HG02885 (cell line): ENCODE data around the gene KRTAP10-3.
"Not testable (repeated sequence)": the region's sequence is repeated elsewhere in the genome, so short reads cannot be mapped to it uniquely, and the experiment has no call there.

Experiments
- ATAC-seq: cut with Tn5 transposase; IDR thresholded peaks from one replicate; pipeline ENCODE4 v1.9.1; 2021; ENCODE audit warnings: mild to moderate bottlenecking; ENCODE audit not compliant: unreplicated experiment, poor library complexity

Gene KRTAP10-3

GRCh38 chr21:44572959-44573583 is 14.5 kb upstream of the KRTAP10-3 start:
- ATAC-seq = no peak

DNA sequence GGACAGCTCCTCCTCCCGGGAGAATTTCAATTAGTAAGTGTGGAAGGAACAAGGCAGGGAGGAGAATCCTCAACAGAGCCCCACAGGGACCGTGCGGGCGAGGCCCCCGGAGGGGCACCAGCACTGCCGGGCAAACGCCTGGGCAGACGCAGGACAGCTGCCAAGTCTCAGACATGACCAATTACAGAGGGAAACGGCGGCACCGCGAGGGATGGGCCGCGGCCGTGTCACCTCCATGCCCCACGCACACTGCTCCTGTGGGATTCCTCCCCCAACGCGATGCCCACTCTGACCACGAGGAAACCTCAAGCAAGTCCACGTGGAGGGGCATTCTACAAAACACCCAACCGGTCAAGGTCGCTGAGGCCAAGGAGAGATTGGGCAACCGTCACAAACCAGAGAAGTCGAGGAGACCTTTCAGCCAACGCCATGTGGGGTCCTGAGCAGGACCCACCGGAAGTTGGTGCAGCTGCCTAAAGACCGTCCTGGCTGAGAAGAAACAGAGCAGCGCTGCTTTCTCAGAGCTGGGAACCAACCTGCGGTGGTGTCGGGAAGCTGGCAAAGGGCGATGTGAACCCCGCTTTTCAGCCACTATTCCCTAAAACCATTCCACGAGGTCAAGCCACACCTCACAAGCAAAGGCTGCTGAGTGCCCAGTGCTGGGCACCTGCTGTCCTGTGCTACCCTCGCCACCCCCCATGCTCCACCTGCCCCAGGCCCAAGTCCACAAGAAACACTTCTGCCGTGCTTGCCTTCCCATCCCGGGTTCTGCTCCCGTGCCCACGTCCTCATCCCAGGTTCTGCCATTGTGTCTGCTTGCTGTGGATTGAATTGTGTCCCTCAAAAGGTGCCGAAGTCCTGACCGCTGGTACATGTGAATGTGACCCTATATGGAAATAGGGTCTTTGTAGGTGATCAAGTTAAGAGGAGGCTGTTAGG is 13.5 kb upstream of the KRTAP10-3 start:
- no peak for ATAC-seq

GRCh38 chr21:44571296-44571695 is 12.7 kb upstream of the KRTAP10-3 start:
- no peak for ATAC-seq

GRCh38 chr21:44569861-44570517 is 11.4 kb upstream of the KRTAP10-3 start:
- no peak for ATAC-seq

- ATAC-seq = no peak
Measured at GRCh38 chr21:44568667-44569556, 10.3 kb upstream of the KRTAP10-3 start.

- ATAC-seq = no peak
Measured at GRCh38 chr21:44568261-44568660, 9.7 kb upstream of the KRTAP10-3 start.

DNA sequence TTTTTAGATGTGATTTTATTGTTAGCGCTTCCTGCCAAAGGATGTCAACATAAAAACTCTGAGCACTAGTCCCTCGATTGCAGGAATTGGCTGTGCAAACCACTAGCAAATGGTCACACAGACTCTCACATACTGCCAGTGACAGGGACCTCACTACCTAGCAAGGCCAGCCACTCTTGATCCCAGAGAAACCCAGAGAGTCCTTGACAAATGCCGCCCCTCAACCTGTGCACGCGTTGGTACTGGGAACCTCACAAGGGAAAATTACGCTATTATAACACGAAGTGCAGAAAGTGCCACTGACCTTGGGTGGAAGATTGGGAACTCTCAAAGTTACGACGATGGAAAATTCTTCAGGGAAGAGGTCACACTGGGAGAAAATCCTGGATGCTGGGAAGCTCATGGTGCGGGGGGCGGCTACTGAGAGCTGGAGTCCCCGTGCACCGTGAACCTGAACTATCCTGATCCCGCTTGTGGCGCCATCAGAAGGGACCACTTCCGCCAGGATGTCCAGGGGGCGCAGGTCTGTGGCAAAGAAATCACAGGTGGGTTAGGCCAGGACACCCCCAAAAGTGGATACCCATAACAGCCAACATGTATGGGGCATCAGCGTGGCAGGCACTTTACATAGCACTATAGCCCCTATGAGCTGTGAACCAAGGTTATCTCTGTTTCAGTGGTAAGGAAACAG is 9.0 kb upstream of the KRTAP10-3 start:
- ATAC-seq = no peak

DNA sequence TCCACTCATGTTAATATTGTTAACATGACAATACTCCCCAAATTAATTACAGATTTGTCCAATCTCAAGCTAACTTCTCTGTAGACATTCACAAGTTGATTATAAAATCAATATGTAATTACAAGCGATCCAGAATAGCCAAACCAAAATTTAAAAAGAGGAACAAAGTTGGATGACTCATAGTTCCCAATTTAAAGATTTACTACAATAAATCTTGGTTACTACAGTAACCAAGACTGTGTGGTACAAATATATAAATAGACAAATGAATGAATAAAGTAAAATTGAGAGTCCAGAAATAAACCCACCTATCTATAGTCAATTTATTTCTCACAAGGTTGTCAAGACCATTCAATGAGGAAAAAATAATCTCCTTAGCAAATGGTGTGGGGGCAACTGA is 7.8 kb upstream of the KRTAP10-3 start:
- no peak for ATAC-seq

DNA sequence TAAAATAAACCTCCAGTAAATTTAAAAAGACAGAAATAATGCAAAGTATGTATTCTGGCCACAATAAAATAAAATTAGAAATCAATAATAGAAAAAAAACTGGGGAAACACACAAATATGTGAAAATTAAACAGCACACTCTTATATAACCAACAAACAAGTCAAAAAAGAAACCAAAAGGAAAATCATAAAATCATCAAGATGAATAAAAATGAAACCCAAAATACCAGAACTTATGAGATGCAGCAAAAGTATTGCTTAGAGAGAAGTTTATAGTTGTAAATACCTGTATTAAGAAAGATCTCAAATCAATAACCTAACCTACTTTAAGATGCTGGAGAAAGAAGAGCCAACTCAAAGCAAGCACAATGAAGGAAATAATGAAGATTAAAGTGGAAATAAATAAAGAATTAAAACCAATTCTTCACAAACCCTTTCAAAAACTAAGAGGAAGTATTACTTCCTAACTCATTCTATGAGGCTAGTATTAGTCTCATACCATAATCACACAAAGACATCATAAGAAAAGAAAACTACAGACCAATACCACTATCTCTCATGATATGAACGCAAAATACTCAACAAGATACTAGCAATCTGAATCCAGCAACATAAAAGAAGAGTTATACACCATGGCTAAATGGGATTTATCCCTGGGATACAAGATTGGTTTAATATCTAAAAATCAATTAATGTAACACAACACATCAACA is 6.4 kb upstream of the KRTAP10-3 start:
- no peak for ATAC-seq

- ATAC-seq = no peak
Measured at GRCh38 chr21:44564099-44564498, 5.5 kb upstream of the KRTAP10-3 start.

DNA sequence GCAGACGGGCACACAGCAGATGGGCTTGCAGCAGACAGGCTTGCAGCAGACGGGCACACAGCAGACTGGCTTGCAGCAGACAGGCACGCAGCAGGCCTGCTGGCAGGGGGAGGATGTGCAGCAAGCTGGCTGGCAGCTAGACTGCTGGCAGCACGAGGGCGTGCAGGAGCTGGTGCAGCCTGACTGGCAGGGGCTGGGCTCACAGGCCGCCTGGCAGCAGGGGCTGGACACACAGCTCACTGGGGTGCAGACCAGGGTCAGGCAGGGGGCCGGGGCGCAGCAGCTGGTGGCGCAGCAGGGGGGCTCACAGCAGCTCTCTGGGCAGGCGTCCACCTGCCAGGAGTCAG is 293 bp downstream of the KRTAP10-3 start:
- not testable (repeated sequence) for ATAC-seq

GRCh38 chr21:44557491-44558328 is 885 bp downstream of the KRTAP10-3 start:
- no peak for ATAC-seq

DNA sequence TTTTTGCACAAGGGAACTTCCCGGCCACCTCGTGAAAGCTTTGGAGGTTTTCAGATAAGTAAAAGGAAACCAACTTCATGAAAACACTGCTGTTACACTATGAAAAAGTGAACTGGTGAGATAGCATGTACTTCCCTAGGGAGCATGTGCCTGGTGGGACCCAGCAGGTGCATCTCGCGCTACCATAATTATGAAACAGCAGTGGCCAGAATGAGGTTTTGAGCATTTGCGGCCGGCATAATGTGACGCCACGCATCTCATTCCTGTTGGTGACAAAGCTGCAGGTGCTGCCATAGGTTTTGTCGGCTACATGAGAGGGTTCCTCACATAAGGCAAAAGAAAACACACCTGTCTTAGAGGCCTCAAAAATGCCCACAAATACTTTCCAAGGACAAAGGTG is 1.7 kb downstream of the KRTAP10-3 start:
- ATAC-seq = no peak

- no peak for ATAC-seq
Measured at GRCh38 chr21:44555200-44555875, 3.3 kb downstream of the KRTAP10-3 start.

GRCh38 chr21:44552681-44553080 is 5.9 kb downstream of the KRTAP10-3 start:
- no peak for ATAC-seq

DNA sequence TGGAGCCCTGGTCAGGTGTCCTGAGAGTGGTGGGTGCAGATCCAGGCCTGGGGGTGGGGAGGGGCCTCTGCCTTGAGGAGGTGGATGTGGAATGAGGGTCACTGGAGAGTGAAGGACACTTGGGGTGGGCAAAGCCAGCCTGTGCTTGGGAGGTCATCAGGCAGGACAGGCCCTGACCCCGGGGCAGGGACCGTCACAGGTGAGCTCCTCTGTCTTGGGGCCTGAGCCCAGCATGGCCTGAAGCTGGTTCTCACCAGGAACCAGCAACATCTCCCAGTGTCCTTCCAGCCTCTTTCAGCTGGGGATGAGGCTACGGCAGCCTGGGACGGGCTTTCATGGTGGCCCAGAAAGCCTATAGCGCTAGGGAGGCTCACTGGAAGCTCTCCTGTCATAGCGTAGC is 6.5 kb downstream of the KRTAP10-3 start:
- no peak for ATAC-seq

- no peak for ATAC-seq
Measured at GRCh38 chr21:44551340-44551961, 7.1 kb downstream of the KRTAP10-3 start, which contains the start of gene KRTAP10-2. TSS of gene KRTAP10-2 (minus strand) at chr21:44551505. CDS start at chr21:44551458, 47 bp downstream.
